ENCODE measurements around the gene ZNRD2.

GRCh38 chr11:65598258-65598699 lies 28.0 kb downstream of the ZNRD2 start:
- TF ChIP-seq, protein P1, sequence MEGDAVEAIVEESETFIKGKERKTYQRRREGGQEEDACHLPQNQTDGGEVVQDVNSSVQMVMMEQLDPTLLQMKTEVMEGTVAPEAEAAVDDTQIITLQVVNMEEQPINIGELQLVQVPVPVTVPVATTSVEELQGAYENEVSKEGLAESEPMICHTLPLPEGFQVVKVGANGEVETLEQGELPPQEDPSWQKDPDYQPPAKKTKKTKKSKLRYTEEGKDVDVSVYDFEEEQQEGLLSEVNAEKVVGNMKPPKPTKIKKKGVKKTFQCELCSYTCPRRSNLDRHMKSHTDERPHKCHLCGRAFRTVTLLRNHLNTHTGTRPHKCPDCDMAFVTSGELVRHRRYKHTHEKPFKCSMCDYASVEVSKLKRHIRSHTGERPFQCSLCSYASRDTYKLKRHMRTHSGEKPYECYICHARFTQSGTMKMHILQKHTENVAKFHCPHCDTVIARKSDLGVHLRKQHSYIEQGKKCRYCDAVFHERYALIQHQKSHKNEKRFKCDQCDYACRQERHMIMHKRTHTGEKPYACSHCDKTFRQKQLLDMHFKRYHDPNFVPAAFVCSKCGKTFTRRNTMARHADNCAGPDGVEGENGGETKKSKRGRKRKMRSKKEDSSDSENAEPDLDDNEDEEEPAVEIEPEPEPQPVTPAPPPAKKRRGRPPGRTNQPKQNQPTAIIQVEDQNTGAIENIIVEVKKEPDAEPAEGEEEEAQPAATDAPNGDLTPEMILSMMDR (IDR thresholded peaks at IDR 0.05; ENCODE audit: low read length), result no peak
- no peak for TF ChIP-seq EZH2phosphoT487 (IDR thresholded peaks at IDR 0.05; ENCODE audit: low read length)
- no peak for TF ChIP-seq EZH2 (optimal IDR thresholded peaks at IDR 0.05; ENCODE audit: low read depth, low read length)
